ENCODE results near the gene ADAMTS2. TPM values are rescaled to one million over a fixed set of nuclear protein-coding genes. Genes with fewer than 3 reads are reported as not detected.

Gene ADAMTS2
- total and polyA plus RNA-seq, 2 of the 8 experiments (the other 6 are each of a cell fraction or from before 2014, with no cell fraction given): 6.6 to 7.3 TPM

DNA sequence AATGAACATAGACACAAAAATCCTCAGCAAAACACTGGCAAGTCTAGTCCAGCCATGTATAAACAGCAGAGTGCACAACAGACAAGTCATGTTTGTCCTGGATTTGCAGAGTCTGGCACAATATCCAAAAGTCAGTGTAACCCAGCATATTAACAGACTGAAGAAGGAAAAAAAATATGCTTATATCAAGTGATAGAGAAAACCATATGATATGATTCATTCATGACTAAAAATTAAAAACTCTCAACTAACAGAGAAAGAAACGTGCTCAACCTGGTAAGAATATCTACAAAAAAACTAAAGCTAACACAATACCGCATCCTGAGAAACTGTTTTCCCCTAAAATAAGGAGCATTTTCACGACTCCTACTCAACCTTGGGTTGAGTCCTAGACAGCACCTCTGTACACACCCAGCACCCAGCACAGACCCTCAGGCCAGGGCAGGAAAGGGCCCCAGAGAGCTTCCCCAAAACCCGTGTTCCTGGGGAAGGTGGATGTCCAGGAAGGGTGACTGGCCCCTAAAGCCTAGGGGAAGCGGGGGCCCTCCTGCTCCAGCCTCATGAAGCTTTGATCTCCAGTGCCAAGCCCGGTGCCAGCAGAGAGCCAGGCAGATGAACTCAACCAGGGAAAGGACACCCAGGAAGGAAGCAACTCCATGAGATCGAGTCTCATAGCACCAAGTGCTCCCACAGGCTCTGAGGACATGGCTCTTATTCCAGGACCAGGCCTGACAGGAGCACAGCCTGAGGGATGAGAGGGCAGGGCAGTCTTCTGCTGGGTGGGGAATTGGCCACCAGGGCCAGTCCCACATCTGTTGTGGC lies 38.9 kb downstream of the ADAMTS2 start (continued):
- TF ChIP-seq, protein P1, sequence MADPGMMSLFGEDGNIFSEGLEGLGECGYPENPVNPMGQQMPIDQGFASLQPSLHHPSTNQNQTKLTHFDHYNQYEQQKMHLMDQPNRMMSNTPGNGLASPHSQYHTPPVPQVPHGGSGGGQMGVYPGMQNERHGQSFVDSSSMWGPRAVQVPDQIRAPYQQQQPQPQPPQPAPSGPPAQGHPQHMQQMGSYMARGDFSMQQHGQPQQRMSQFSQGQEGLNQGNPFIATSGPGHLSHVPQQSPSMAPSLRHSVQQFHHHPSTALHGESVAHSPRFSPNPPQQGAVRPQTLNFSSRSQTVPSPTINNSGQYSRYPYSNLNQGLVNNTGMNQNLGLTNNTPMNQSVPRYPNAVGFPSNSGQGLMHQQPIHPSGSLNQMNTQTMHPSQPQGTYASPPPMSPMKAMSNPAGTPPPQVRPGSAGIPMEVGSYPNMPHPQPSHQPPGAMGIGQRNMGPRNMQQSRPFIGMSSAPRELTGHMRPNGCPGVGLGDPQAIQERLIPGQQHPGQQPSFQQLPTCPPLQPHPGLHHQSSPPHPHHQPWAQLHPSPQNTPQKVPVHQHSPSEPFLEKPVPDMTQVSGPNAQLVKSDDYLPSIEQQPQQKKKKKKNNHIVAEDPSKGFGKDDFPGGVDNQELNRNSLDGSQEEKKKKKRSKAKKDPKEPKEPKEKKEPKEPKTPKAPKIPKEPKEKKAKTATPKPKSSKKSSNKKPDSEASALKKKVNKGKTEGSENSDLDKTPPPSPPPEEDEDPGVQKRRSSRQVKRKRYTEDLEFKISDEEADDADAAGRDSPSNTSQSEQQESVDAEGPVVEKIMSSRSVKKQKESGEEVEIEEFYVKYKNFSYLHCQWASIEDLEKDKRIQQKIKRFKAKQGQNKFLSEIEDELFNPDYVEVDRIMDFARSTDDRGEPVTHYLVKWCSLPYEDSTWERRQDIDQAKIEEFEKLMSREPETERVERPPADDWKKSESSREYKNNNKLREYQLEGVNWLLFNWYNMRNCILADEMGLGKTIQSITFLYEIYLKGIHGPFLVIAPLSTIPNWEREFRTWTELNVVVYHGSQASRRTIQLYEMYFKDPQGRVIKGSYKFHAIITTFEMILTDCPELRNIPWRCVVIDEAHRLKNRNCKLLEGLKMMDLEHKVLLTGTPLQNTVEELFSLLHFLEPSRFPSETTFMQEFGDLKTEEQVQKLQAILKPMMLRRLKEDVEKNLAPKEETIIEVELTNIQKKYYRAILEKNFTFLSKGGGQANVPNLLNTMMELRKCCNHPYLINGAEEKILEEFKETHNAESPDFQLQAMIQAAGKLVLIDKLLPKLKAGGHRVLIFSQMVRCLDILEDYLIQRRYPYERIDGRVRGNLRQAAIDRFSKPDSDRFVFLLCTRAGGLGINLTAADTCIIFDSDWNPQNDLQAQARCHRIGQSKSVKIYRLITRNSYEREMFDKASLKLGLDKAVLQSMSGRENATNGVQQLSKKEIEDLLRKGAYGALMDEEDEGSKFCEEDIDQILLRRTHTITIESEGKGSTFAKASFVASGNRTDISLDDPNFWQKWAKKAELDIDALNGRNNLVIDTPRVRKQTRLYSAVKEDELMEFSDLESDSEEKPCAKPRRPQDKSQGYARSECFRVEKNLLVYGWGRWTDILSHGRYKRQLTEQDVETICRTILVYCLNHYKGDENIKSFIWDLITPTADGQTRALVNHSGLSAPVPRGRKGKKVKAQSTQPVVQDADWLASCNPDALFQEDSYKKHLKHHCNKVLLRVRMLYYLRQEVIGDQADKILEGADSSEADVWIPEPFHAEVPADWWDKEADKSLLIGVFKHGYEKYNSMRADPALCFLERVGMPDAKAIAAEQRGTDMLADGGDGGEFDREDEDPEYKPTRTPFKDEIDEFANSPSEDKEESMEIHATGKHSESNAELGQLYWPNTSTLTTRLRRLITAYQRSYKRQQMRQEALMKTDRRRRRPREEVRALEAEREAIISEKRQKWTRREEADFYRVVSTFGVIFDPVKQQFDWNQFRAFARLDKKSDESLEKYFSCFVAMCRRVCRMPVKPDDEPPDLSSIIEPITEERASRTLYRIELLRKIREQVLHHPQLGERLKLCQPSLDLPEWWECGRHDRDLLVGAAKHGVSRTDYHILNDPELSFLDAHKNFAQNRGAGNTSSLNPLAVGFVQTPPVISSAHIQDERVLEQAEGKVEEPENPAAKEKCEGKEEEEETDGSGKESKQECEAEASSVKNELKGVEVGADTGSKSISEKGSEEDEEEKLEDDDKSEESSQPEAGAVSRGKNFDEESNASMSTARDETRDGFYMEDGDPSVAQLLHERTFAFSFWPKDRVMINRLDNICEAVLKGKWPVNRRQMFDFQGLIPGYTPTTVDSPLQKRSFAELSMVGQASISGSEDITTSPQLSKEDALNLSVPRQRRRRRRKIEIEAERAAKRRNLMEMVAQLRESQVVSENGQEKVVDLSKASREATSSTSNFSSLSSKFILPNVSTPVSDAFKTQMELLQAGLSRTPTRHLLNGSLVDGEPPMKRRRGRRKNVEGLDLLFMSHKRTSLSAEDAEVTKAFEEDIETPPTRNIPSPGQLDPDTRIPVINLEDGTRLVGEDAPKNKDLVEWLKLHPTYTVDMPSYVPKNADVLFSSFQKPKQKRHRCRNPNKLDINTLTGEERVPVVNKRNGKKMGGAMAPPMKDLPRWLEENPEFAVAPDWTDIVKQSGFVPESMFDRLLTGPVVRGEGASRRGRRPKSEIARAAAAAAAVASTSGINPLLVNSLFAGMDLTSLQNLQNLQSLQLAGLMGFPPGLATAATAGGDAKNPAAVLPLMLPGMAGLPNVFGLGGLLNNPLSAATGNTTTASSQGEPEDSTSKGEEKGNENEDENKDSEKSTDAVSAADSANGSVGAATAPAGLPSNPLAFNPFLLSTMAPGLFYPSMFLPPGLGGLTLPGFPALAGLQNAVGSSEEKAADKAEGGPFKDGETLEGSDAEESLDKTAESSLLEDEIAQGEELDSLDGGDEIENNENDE (IDR thresholded peaks at IDR 0.05; ENCODE audit: insufficient replicate concordance, low read length): no peak
- TF ChIP-seq TEAD4 (IDR thresholded peaks at IDR 0.05; ENCODE audit: low read depth, low read length) (no peak), TCF12 (IDR thresholded peaks at IDR 0.05; ENCODE audit: low read depth, low read length) (no peak), SUZ12 (IDR thresholded peaks at IDR 0.05; ENCODE audit: low read length) (no peak), SIN3A (conservative IDR thresholded peaks at IDR 0.05 in 1 of 2, IDR thresholded peaks at IDR 0.05 in 1 of 2; ENCODE audit: low read depth in 1 of 2, low read length in 2 of 2) (no peak), PHF8 (conservative IDR thresholded peaks at IDR 0.05; ENCODE audit: low read depth, low read length) (no peak), SAP30 (IDR thresholded peaks at IDR 0.05; ENCODE audit: insufficient read depth, insufficient replicate concordance, low read length) (no peak), MAFK (IDR thresholded peaks at IDR 0.05; ENCODE audit: low read depth, low read length) (no peak), NANOG (IDR thresholded peaks at IDR 0.05; ENCODE audit: insufficient read depth, low read depth, low read length, poor library complexity, severe bottlenecking) (no peak)
